SJSA1 (cell line): Measurements from ENCODE around the gene KRTAP2-4. TPM values are rescaled to one million over a fixed set of nuclear protein-coding genes. Genes with fewer than 3 reads are reported as not detected.
A peak's percentile ranks its signal among the peaks of the same experiment; 100 is the strongest.
"Not testable (repeated sequence)": the region's sequence is repeated elsewhere in the genome, so short reads cannot be mapped to it uniquely, and the experiment has no call there.

Experiments
- DNase-seq, 2 experiments: peaks; one replicate each; pipeline ENCODE4 v3.0.0-alpha.2; 2015 to 2020; ENCODE audit warnings: low spot score in 2 of 2, low read depth in 1 of 2
- H3K27ac ChIP-seq: fragments of 250-450 bp; sonication (Bioruptor Pico); 2 replicates; pipeline ENCODE4 v1.5.1; 2020; ENCODE audit warnings: mild to moderate bottlenecking, moderate library complexity
- H3K27me3 ChIP-seq: fragments of 250-450 bp; sonication (Bioruptor Pico); replicated peaks from 2 replicates; pipeline ENCODE4 v1.5.1; 2020; ENCODE audit warnings: mild to moderate bottlenecking, moderate library complexity
- H3K36me3 ChIP-seq: fragments of 250-450 bp; sonication (Bioruptor Pico); 2 replicates; pipeline ENCODE4 v1.5.1; 2020; ENCODE audit warnings: mild to moderate bottlenecking
- H3K4me1 ChIP-seq: fragments of 250-450 bp; sonication (Bioruptor Pico); replicated peaks from 2 replicates; pipeline ENCODE4 v1.6.1; 2021; ENCODE audit warnings: mild to moderate bottlenecking
- H3K4me3 ChIP-seq: fragments of 250-450 bp; sonication (Bioruptor Pico); 2 replicates; pipeline ENCODE4 v1.5.1; 2020; ENCODE audit warnings: mild to moderate bottlenecking
- H3K9me3 ChIP-seq: fragments of 250-450 bp; sonication (Bioruptor Pico); replicated peaks from 2 replicates; pipeline ENCODE4 v1.5.1; 2020; ENCODE audit warnings: mild to moderate bottlenecking
- total RNA-seq: library from RNA; depleted of rRNA; stranded (reverse); fragments of >200 nt; shearing (Covaris generic); gene quantifications from 2 replicates; pipeline ENCODE4 v1.2.3, GENCODE V29; 2014

The KRTAP2-4 gene
- total RNA-seq, 1 experiment from 2014 or later, result not detected

- H3K27me3 ChIP-seq, result no peaks in the 10 kb centered on the region
- peaks cover 65% of the 10 kb centered on the region for H3K4me1 ChIP-seq
- H3K4me3 ChIP-seq, result no peak within 1 kb of the TSS
- H3K9me3 ChIP-seq, result peaks cover 6% of the 10 kb centered on the region; the same call in 1 of the 2 replicates
- no peaks in the 10 kb centered on the region for H3K36me3 ChIP-seq
- H3K27ac ChIP-seq, result peak within 1 kb of the TSS; percentile 97
- DNase-seq, result peak; percentile 83 to 91
Observed at GRCh38 chr17:41060052-41060604, 5.6 kb downstream of the KRTAP2-4 start, which contains the start of gene KRTAP2-3. Gene KRTAP2-3 (minus strand): TSS chr17:41060114. CDS start chr17:41060050, 64 bp downstream.

- peak; percentile 47 to 95 for DNase-seq
- H3K4me1 ChIP-seq, result peaks cover 61% of the 10 kb centered on the region
- peak overlapping the region; percentile 97 for H3K27ac ChIP-seq
- H3K4me3 ChIP-seq, H3K36me3 ChIP-seq, H3K27me3 ChIP-seq, H3K9me3 ChIP-seq: not testable (repeated sequence)
Observed at GRCh38 chr17:41059276-41060051, 6.2 kb downstream of the KRTAP2-4 start.

- peaks cover 56% of the 10 kb centered on the region for H3K4me1 ChIP-seq
- no peak overlapping the region for H3K4me3 ChIP-seq
- H3K27me3 ChIP-seq, result no peaks in the 10 kb centered on the region
- DNase-seq, result no peak
- H3K9me3 ChIP-seq, result peaks cover 6% of the 10 kb centered on the region; the same call in 1 of the 2 replicates
- H3K36me3 ChIP-seq, result no peaks in the 10 kb centered on the region
- H3K27ac ChIP-seq, result peak overlapping the region; percentile 97
Observed at GRCh38 chr17:41058741-41059140, 6.9 kb downstream of the KRTAP2-4 start.

- no peak for DNase-seq
- Histone ChIP-seq H3K36me3 (no peaks in the 10 kb centered on the region), H3K9me3 (peaks cover 6% of the 10 kb centered on the region; the same call in 1 of the 2 replicates), H3K4me3 (no peak overlapping the region), H3K27ac (no peak overlapping the region), H3K27me3 (no peaks in the 10 kb centered on the region), H3K4me1 (peaks cover 47% of the 10 kb centered on the region)
Observed at GRCh38 chr17:41057547-41057946, 8.1 kb downstream of the KRTAP2-4 start.

- peaks cover 28% of the 10 kb centered on the region for H3K4me1 ChIP-seq
- not testable (repeated sequence) for H3K27ac ChIP-seq, DNase-seq, H3K9me3 ChIP-seq, H3K4me3 ChIP-seq, H3K36me3 ChIP-seq, H3K27me3 ChIP-seq
Observed at GRCh38 chr17:41055130-41055529, 10.5 kb downstream of the KRTAP2-4 start, which contains the start of gene KRTAP2-2. Gene KRTAP2-2 (minus strand): TSS chr17:41055230. CDS start chr17:41055211, 19 bp downstream.

GRCh38 chr17:41054556-41054955, 11.1 kb downstream of the KRTAP2-4 start:
- not testable (repeated sequence) for H3K4me3 ChIP-seq, H3K27ac ChIP-seq, H3K36me3 ChIP-seq

GRCh38 chr17:41054025-41054424, 11.7 kb downstream of the KRTAP2-4 start:
- DNase-seq, result no peak
- H3K36me3 ChIP-seq, result no peaks in the 10 kb centered on the region
- H3K27ac ChIP-seq, result no peak overlapping the region
- H3K27me3 ChIP-seq, result no peaks in the 10 kb centered on the region
- H3K4me1 ChIP-seq, result peaks cover 21% of the 10 kb centered on the region
- no peaks in the 10 kb centered on the region for H3K9me3 ChIP-seq
- H3K4me3 ChIP-seq, result no peak overlapping the region

More at GRCh38 chr17:41054556-41054955, 11.1 kb downstream of the KRTAP2-4 start:
- peaks cover 22% of the 10 kb centered on the region for H3K4me1 ChIP-seq
- not testable (repeated sequence) for H3K9me3 ChIP-seq, H3K27me3 ChIP-seq, DNase-seq

GRCh38 chr17:41052566-41052965, 13.1 kb downstream of the KRTAP2-4 start:
- no peak overlapping the region for H3K4me3 ChIP-seq
- H3K9me3 ChIP-seq, result no peaks in the 10 kb centered on the region
- H3K27ac ChIP-seq, result no peak overlapping the region
- no peak for DNase-seq
- H3K27me3 ChIP-seq, result no peaks in the 10 kb centered on the region
- H3K36me3 ChIP-seq, result no peaks in the 10 kb centered on the region
- H3K4me1 ChIP-seq, result peaks cover 25% of the 10 kb centered on the region

GRCh38 chr17:41049110-41049509, 16.6 kb downstream of the KRTAP2-4 start:
- peak; percentile 51 to 69 for DNase-seq
- Histone ChIP-seq H3K27me3 (no peaks in the 10 kb centered on the region), H3K9me3 (no peaks in the 10 kb centered on the region), H3K27ac (peak overlapping the region; percentile 90), H3K4me1 (peaks cover 25% of the 10 kb centered on the region), H3K4me3 (no peak overlapping the region), H3K36me3 (no peaks in the 10 kb centered on the region)

GRCh38 chr17:41048441-41048840, 17.2 kb downstream of the KRTAP2-4 start:
- no peaks in the 10 kb centered on the region for H3K36me3 ChIP-seq
- no peaks in the 10 kb centered on the region for H3K27me3 ChIP-seq
- peak; percentile 48 to 67 for DNase-seq
- peak overlapping the region; percentile 90 for H3K27ac ChIP-seq
- no peak overlapping the region for H3K4me3 ChIP-seq
- H3K4me1 ChIP-seq, result peaks cover 25% of the 10 kb centered on the region
- H3K9me3 ChIP-seq, result no peaks in the 10 kb centered on the region

GRCh38 chr17:41046735-41047465, 18.8 kb downstream of the KRTAP2-4 start, which contains the start of gene KRTAP2-1:
Gene KRTAP2-1 (minus strand): TSS chr17:41047316. CDS start chr17:41047267, 49 bp downstream.
- H3K36me3 ChIP-seq, DNase-seq, H3K9me3 ChIP-seq, H3K4me3 ChIP-seq, H3K27me3 ChIP-seq: not testable (repeated sequence)
- Histone ChIP-seq H3K4me1 (peaks cover 16% of the 10 kb centered on the region), H3K27ac (peak within 1 kb of the TSS; percentile 90)

GRCh38 chr17:41042953-41043352, 22.7 kb downstream of the KRTAP2-4 start:
- H3K4me1 ChIP-seq, result peaks cover 3% of the 10 kb centered on the region
- H3K4me3 ChIP-seq, result no peak overlapping the region
- H3K36me3 ChIP-seq, result no peaks in the 10 kb centered on the region
- no peak overlapping the region for H3K27ac ChIP-seq
- DNase-seq, result no peak
- no peaks in the 10 kb centered on the region for H3K27me3 ChIP-seq
- H3K9me3 ChIP-seq, result no peaks in the 10 kb centered on the region

GRCh38 chr17:41040783-41041571, 24.7 kb downstream of the KRTAP2-4 start, which contains the start of gene KRTAP1-1:
Gene KRTAP1-1 (minus strand): TSS chr17:41041450. CDS start chr17:41041397, 53 bp downstream.
- not testable (repeated sequence) for H3K4me1 ChIP-seq, H3K9me3 ChIP-seq, H3K27me3 ChIP-seq, DNase-seq, H3K27ac ChIP-seq, H3K36me3 ChIP-seq, H3K4me3 ChIP-seq
